GM23338 (cell line): ENCODE results near the gene MEMO1. TPM values are rescaled to one million over a fixed set of nuclear protein-coding genes. Genes with fewer than 3 reads are reported as not detected.

Experiments
- ATAC-seq: fragments of 200-7000 bp; cut with Tn5 transposase; 3 replicates; pipeline ENCODE4 v1.9.1; 2020
- DNase-seq: peaks from one replicate; pipeline ENCODE4 v3.0.0-alpha.2; 2015; ENCODE audit warnings: low spot score
- H2AFZ ChIP-seq: fragments of 200-600 bp; sonication (generic); 2 replicates; pipeline ENCODE4 v1.8.0; 2016; ENCODE audit warnings: antibody characterized with exemption, mild to moderate bottlenecking, moderate library complexity
- H3F3A ChIP-seq: fragments of 200-600 bp; sonication (generic); replicated peaks from 2 replicates; pipeline ENCODE4 v1.8.0; 2017; ENCODE audit warnings: antibody characterized with exemption, mixed run types, low read depth
- H3K27ac ChIP-seq: fragments of 200-600 bp; sonication (generic); 2 replicates; pipeline ENCODE4 v1.6.1; 2016; ENCODE audit warnings: low read depth
- H3K27me3 ChIP-seq: fragments of 200-600 bp; sonication (generic); 2 replicates; pipeline ENCODE4 v1.8.0; 2016; ENCODE audit warnings: mild to moderate bottlenecking, mixed run types, moderate library complexity; ENCODE audit not compliant: insufficient read depth
- H3K36me3 ChIP-seq: fragments of 200-600 bp; sonication (generic); 2 replicates; pipeline ENCODE4 v1.8.0; 2016; ENCODE audit warnings: mild to moderate bottlenecking; ENCODE audit not compliant: insufficient read depth
- H3K4me1 ChIP-seq: fragments of 200-600 bp; sonication (generic); 2 replicates; pipeline ENCODE4 v1.8.0; 2016; ENCODE audit warnings: mild to moderate bottlenecking, moderate library complexity; ENCODE audit not compliant: insufficient read depth
- H3K4me2 ChIP-seq: fragments of 200-600 bp; sonication (generic); 2 replicates; pipeline ENCODE4 v1.7.1; 2017; ENCODE audit warnings: mixed run types
- H3K4me3 ChIP-seq: fragments of 200-600 bp; sonication (generic); 2 replicates; pipeline ENCODE4 v1.6.1; 2016; ENCODE audit warnings: mixed run types
- H3K79me2 ChIP-seq: fragments of 200-600 bp; sonication (generic); replicated peaks from 2 replicates; pipeline ENCODE4 v1.8.0; 2017; ENCODE audit warnings: mild to moderate bottlenecking; ENCODE audit not compliant: insufficient read depth
- H3K9me2 ChIP-seq: fragments of 200-600 bp; sonication (generic); 2 replicates; pipeline ENCODE4 v1.8.0; 2017; ENCODE audit not compliant: insufficient read depth
- H4K20me1 ChIP-seq: fragments of 200-600 bp; sonication (generic); replicated peaks from 2 replicates; pipeline ENCODE4 v1.8.0; 2017; ENCODE audit warnings: mild to moderate bottlenecking; ENCODE audit not compliant: insufficient read depth
- H3K27ac Mint-ChIP-seq: 2 replicates; pipeline ENCODE4 v1.8.0; 2020; ENCODE audit warnings: inconsistent platforms, mild to moderate bottlenecking, moderate library complexity, mixed read lengths
- H3K27me3 Mint-ChIP-seq: 3 replicates; pipeline ENCODE4 v1.8.0; 2022; ENCODE audit warnings: low read depth, mild to moderate bottlenecking, moderate library complexity, mixed read lengths, inconsistent platforms; ENCODE audit not compliant: insufficient read depth, poor library complexity
- H3K36me3 Mint-ChIP-seq: 3 replicates; pipeline ENCODE4 v1.8.0; 2021; ENCODE audit warnings: low read depth, mild to moderate bottlenecking, inconsistent platforms, moderate library complexity, mixed read lengths
- H3K4me1 Mint-ChIP-seq: 3 replicates; pipeline ENCODE4 v1.8.0; 2020; ENCODE audit warnings: mild to moderate bottlenecking, inconsistent platforms, mixed read lengths
- H3K4me3 Mint-ChIP-seq: 3 replicates; pipeline ENCODE4 v1.8.0; 2021; ENCODE audit warnings: moderate library complexity, mild to moderate bottlenecking, inconsistent platforms, mixed read lengths
- H3K9me3 Mint-ChIP-seq: 3 replicates; pipeline ENCODE4 v1.8.0; 2020; ENCODE audit warnings: moderate library complexity, mild to moderate bottlenecking, inconsistent platforms, mixed read lengths
- CREB1 ChIP-seq: fragments of 250-450 bp; sonication (Bioruptor Pico); IDR thresholded peaks from 2 replicates; pipeline ENCODE4 v1.5.0; 2020; ENCODE audit warnings: low read depth, mild to moderate bottlenecking, moderate library complexity
- EZH2 ChIP-seq: fragments of 200-600 bp; sonication (generic); IDR thresholded peaks from one replicate; pipeline ENCODE4 v1.8.0; 2017; ENCODE audit warnings: antibody characterized with exemption, mild to moderate bottlenecking, low read depth; ENCODE audit not compliant: unreplicated experiment
- EZH2phosphoT487 ChIP-seq: fragments of 200-600 bp; sonication (generic); IDR thresholded peaks from one replicate; pipeline ENCODE4 v1.8.1; 2018; ENCODE audit warnings: antibody characterized with exemption; ENCODE audit not compliant: unreplicated experiment
- NANOG ChIP-seq: IDR thresholded peaks from 2 replicates; pipeline ENCODE4 v1.6.1; 2016; ENCODE audit warnings: antibody characterized with exemption, borderline replicate concordance
- POLR2AphosphoS5 ChIP-seq: IDR thresholded peaks from 2 replicates; pipeline ENCODE4 v1.6.1; 2016; ENCODE audit warnings: antibody characterized with exemption, low read depth
- STAT1 ChIP-seq: IDR thresholded peaks from one replicate; pipeline ENCODE4 v1.6.1; 2016; ENCODE audit warnings: antibody characterized with exemption; ENCODE audit not compliant: unreplicated experiment
- ZNF114 ChIP-seq: fragments of 250-450 bp; sonication (Bioruptor Pico); IDR thresholded peaks from 2 replicates; pipeline ENCODE4 v1.5.0; 2020; ENCODE audit warnings: mild to moderate bottlenecking, moderate library complexity
- polyA plus RNA-seq: library from polyadenylated mRNA; unstranded; fragments of >200 nt; fragmentation: Nextera tagmentation; extraction: Ambion mirVana; gene quantifications from 2 replicates; pipeline ENCODE4 v1.2.1, GENCODE V29; 2016
- total RNA-seq: library from RNA; depleted of rRNA; stranded (reverse); fragments of >200 nt; shearing (Covaris generic); gene quantifications from 2 replicates; pipeline ENCODE4 v1.2.3, GENCODE V29; 2014
- TF ChIP-seq, protein P1 (sequence below): IDR thresholded peaks from 2 replicates; pipeline ENCODE4 v1.6.1; 2016; ENCODE audit warnings: antibody characterized with exemption
- TF ChIP-seq, protein P2 (sequence below): fragments of 250-450 bp; sonication (Bioruptor Pico); IDR thresholded peaks from 2 replicates; pipeline ENCODE4 v1.5.0; 2020; ENCODE audit warnings: mild to moderate bottlenecking, moderate library complexity

The MEMO1 gene
- total and polyA plus RNA-seq, 2 experiments from 2014 or later: 39.1 to 67.0 TPM

DNA sequence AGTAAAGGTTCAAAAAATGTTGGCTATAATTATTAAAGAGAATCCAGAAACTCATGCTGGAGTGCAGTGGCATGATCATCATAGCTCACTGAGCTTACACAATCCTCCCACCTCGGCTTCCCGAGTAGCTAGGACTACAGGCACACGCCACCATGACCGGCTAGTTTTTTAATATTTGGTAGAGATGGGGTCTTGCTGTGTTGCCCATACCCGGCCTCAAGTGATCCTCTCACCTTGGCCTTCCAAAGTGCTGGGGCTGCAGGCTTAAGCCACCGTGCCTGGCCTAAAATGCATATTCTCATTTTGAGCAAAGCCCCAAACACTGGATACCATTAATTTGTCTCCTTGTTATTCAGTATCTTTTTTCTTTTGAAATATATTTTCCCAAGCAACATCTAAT is 32.4 kb downstream of the MEMO1 start:
- H3K4me1 ChIP-seq: peaks cover 12% of the 10 kb centered on the region
- peaks cover 99% of the 10 kb centered on the region for H3K79me2 ChIP-seq
- no peaks in the 10 kb centered on the region for H3K9me2 ChIP-seq

DNA sequence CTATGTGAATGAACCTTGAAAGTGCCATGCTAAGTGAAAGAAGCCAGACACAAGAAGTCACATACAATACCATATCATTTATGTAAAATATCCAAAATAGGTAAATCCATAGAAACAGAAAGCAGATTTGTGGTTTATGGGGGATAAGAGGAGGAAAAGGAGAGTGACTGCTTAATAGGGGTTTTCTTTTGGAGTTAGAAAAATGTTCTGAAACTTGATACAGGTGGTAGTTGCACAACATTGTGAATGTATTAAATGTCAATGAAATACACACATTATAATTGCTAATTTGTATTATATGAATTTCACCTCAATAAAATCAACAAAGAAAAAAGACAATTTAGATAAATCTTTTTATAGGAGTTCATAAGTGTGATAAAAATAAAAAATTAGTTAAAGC is 37.1 kb downstream of the MEMO1 start:
- H3K36me3 Mint-ChIP-seq: no peaks in the 10 kb centered on the region
- TF ChIP-seq, protein P1, sequence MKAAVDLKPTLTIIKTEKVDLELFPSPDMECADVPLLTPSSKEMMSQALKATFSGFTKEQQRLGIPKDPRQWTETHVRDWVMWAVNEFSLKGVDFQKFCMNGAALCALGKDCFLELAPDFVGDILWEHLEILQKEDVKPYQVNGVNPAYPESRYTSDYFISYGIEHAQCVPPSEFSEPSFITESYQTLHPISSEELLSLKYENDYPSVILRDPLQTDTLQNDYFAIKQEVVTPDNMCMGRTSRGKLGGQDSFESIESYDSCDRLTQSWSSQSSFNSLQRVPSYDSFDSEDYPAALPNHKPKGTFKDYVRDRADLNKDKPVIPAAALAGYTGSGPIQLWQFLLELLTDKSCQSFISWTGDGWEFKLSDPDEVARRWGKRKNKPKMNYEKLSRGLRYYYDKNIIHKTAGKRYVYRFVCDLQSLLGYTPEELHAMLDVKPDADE: no peak
- TF ChIP-seq STAT1: no peak
- TF ChIP-seq CREB1 (CRISPR knock-in tag): no peak
- TF ChIP-seq EZH2phosphoT487: no peak
- TF ChIP-seq NANOG: no peak
- TF ChIP-seq ZNF114 (CRISPR knock-in tag): no peak
- TF ChIP-seq, protein P2, sequence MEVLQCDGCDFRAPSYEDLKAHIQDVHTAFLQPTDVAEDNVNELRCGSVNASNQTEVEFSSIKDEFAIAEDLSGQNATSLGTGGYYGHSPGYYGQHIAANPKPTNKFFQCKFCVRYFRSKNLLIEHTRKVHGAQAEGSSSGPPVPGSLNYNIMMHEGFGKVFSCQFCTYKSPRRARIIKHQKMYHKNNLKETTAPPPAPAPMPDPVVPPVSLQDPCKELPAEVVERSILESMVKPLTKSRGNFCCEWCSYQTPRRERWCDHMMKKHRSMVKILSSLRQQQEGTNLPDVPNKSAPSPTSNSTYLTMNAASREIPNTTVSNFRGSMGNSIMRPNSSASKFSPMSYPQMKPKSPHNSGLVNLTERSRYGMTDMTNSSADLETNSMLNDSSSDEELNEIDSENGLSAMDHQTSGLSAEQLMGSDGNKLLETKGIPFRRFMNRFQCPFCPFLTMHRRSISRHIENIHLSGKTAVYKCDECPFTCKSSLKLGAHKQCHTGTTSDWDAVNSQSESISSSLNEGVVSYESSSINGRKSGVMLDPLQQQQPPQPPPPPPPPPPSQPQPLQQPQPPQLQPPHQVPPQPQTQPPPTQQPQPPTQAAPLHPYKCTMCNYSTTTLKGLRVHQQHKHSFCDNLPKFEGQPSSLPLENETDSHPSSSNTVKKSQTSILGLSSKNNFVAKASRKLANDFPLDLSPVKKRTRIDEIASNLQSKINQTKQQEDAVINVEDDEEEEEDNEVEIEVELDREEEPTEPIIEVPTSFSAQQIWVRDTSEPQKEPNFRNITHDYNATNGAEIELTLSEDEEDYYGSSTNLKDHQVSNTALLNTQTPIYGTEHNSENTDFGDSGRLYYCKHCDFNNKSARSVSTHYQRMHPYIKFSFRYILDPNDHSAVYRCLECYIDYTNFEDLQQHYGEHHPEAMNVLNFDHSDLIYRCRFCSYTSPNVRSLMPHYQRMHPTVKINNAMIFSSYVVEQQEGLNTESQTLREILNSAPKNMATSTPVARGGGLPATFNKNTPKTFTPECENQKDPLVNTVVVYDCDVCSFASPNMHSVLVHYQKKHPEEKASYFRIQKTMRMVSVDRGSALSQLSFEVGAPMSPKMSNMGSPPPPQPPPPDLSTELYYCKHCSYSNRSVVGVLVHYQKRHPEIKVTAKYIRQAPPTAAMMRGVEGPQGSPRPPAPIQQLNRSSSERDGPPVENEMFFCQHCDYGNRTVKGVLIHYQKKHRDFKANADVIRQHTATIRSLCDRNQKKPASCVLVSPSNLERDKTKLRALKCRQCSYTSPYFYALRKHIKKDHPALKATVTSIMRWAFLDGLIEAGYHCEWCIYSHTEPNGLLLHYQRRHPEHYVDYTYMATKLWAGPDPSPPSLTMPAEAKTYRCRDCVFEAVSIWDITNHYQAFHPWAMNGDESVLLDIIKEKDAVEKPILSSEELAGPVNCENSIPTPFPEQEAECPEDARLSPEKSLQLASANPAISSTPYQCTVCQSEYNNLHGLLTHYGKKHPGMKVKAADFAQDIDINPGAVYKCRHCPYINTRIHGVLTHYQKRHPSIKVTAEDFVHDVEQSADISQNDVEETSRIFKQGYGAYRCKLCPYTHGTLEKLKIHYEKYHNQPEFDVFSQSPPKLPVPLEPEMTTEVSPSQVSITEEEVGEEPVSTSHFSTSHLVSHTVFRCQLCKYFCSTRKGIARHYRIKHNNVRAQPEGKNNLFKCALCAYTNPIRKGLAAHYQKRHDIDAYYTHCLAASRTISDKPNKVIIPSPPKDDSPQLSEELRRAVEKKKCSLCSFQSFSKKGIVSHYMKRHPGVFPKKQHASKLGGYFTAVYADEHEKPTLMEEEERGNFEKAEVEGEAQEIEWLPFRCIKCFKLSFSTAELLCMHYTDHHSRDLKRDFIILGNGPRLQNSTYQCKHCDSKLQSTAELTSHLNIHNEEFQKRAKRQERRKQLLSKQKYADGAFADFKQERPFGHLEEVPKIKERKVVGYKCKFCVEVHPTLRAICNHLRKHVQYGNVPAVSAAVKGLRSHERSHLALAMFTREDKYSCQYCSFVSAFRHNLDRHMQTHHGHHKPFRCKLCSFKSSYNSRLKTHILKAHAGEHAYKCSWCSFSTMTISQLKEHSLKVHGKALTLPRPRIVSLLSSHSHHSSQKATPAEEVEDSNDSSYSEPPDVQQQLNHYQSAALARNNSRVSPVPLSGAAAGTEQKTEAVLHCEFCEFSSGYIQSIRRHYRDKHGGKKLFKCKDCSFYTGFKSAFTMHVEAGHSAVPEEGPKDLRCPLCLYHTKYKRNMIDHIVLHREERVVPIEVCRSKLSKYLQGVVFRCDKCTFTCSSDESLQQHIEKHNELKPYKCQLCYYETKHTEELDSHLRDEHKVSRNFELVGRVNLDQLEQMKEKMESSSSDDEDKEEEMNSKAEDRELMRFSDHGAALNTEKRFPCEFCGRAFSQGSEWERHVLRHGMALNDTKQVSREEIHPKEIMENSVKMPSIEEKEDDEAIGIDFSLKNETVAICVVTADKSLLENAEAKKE: no peak
- TF ChIP-seq POLR2AphosphoS5: no peak
- no peak for TF ChIP-seq EZH2

More for the DNA sequence above, 32.4 kb downstream of the MEMO1 start:
- TF ChIP-seq, protein P1: no peak
- ATAC-seq (no peak), DNase-seq (no peak)
- no peak overlapping the region for H3K4me3 ChIP-seq
- H3K27me3 ChIP-seq: no peaks in the 10 kb centered on the region
- H4K20me1 ChIP-seq: peaks cover 43% of the 10 kb centered on the region; the same call in 1 of the 2 replicates
- no peak overlapping the region for H3K4me2 ChIP-seq
- H3F3A ChIP-seq: no peaks in the 10 kb centered on the region
- no peaks in the 10 kb centered on the region for H3K9me3 Mint-ChIP-seq
- H3K27me3 Mint-ChIP-seq: no peaks in the 10 kb centered on the region
- no peak overlapping the region for H2AFZ ChIP-seq
- H3K4me3 Mint-ChIP-seq: no peak overlapping the region
- no peak overlapping the region for H3K27ac ChIP-seq
- no peaks in the 10 kb centered on the region for H3K36me3 Mint-ChIP-seq
- no peak overlapping the region for H3K27ac Mint-ChIP-seq
- no peaks in the 10 kb centered on the region for H3K36me3 ChIP-seq
- peaks cover 19% of the 10 kb centered on the region for H3K4me1 Mint-ChIP-seq

More for the DNA sequence above, 37.1 kb downstream of the MEMO1 start:
- peaks cover 3% of the 10 kb centered on the region for H3K27me3 Mint-ChIP-seq
- H3K4me1 Mint-ChIP-seq: no peaks in the 10 kb centered on the region
- Histone ChIP-seq H3K79me2 (peaks cover 99% of the 10 kb centered on the region), H3F3A (no peaks in the 10 kb centered on the region), H3K9me2 (no peaks in the 10 kb centered on the region), H2AFZ (no peak overlapping the region), H3K4me2 (no peak overlapping the region), H3K4me1 (no peaks in the 10 kb centered on the region; the same call in 1 of the 2 replicates), H4K20me1 (peaks cover 25% of the 10 kb centered on the region; the same call in 1 of the 2 replicates), H3K27me3 (no peaks in the 10 kb centered on the region), H3K27ac (no peak overlapping the region), H3K36me3 (no peaks in the 10 kb centered on the region), H3K4me3 (no peak overlapping the region)
- H3K4me3 Mint-ChIP-seq: no peak overlapping the region
- H3K27ac Mint-ChIP-seq: no peak overlapping the region
- no peaks in the 10 kb centered on the region for H3K9me3 Mint-ChIP-seq
- ATAC-seq (no peak), DNase-seq (no peak)
